A673 (cell line): ENCODE data around the gene APOBEC3F.

ENCODE experiments used
- CTCF ChIP-seq: fragments of 300-800, 200-600 bp; sonication (generic); conservative IDR thresholded peaks from 2 replicates; pipeline ENCODE4 v1.5.1; 2017; ENCODE audit warnings: low read depth, mild to moderate bottlenecking, antibody characterized with exemption, low read length, moderate library complexity, mixed read lengths
- EZH2 ChIP-seq: fragments of 200-600 bp; sonication (generic); IDR thresholded peaks from 2 replicates; pipeline ENCODE4 v1.6.1; 2017; ENCODE audit warnings: borderline replicate concordance, low read depth, mild to moderate bottlenecking, mixed read lengths, antibody characterized with exemption, low read length; ENCODE audit not compliant: poor library complexity, severe bottlenecking

- TF ChIP-seq CTCF (no peak), EZH2 (no peak)
Observed at GRCh38 chr22:39083212-39084165, 42.8 kb downstream of the APOBEC3F start.
